Astrocyte of the spinal cord (primary cell): Measurements from ENCODE around the gene MYO3B.
"Not testable (repeated sequence)": the region's sequence is repeated elsewhere in the genome, so short reads cannot be mapped to it uniquely, and the experiment has no call there.

Experiments used
- DNase-seq: peaks from one replicate; pipeline ENCODE4 v3.0.0; 2011; ENCODE audit warnings: low read depth, low spot score
- H3K4me3 ChIP-seq: 2 replicates; pipeline ENCODE4 v1.5.1; 2011; ENCODE audit warnings: low read depth, mild to moderate bottlenecking, low read length, moderate library complexity
- CTCF ChIP-seq: IDR thresholded peaks from 2 replicates; pipeline ENCODE4 v1.5.1; 2012; ENCODE audit warnings: low read depth, mild to moderate bottlenecking, low read length, inconsistent platforms
- in situ Hi-C: cut with HindIII; loops from 2 replicates; pipeline ENCODE4 v1.10.0; 2017; ENCODE audit warnings: low sequenced_read_pairs

Gene MYO3B

GRCh38 chr2:170433448-170433847, 255.5 kb downstream of the MYO3B start:
- DNase-seq, result no peak
- no peak for TF ChIP-seq CTCF
- H3K4me3 ChIP-seq, result no peak overlapping the region
- in situ Hi-C loops, result no loop called here

GRCh38 chr2:170434396-170434795, 256.4 kb downstream of the MYO3B start:
- in situ Hi-C loops, DNase-seq, H3K4me3 ChIP-seq: not testable (repeated sequence)

- DNase-seq, result no peak
- H3K4me3 ChIP-seq, result no peak overlapping the region
- in situ Hi-C loops, result no loop called here
- TF ChIP-seq CTCF, result no peak
Measured at GRCh38 chr2:170434900-170435621, 257.1 kb downstream of the MYO3B start.

DNA sequence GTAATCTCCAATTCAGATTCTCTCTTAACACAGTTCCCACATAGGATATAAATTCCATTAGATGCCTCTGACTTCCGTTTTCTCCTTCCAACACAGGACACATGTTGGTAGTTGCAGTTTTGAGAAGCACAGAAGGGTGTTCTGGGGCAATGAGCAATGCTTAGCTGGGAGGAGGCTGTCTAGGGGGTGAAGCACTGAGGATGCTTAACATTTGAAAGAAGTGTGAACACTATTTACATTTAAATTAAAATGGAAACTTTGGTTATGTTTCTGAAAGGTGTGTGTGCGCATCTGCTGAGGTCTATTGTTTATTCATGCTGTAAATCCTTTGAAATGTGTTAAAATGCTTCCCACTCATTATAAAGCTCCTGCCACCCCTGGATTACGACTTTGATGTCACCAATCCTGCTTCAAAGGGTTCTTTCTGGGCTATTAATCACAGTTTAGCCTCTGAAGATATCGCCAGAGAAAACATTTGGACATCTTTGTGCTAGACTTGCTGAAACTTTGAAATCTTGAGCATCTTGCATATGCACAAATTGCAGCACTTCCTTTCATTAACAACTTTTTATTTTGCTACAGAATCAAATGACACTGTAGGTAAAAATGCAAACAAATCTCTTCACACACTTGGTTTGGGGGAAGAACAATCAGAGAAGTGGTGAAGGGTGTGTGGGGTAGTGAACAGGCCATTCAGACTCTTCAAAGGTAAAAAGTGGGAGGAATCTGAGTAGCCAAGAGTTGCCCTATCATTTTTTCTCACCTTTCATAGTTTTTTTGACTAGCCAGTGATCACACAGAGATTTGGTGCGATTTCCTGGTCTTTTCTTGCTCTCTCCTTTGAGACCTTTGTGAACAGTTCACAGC, 258.4 kb downstream of the MYO3B start:
- no peak overlapping the region for H3K4me3 ChIP-seq
- DNase-seq, result no peak
- in situ Hi-C loops, result no loop called here
- no peak for TF ChIP-seq CTCF

DNA sequence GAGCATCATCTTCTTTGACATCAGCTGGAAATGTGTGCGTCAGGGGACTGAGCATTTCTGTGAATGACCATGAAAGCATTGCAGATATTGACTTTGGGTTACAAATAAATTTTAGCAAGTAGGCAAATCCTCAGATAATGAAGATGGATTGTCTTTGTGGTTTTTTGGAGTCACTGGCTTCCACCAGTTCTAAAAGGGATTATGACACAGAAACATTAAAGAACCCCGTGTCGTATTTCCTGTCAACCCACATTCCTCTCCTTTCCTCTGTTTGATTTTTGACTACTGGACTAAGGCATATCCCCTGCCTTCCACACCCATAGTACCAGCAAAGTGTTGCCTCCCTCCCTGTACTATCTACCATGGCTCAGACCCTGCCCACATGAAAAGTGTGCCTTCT, 268.1 kb downstream of the MYO3B start:
- no peak for TF ChIP-seq CTCF
- no peak for DNase-seq
- in situ Hi-C loops, result no loop called here

DNA sequence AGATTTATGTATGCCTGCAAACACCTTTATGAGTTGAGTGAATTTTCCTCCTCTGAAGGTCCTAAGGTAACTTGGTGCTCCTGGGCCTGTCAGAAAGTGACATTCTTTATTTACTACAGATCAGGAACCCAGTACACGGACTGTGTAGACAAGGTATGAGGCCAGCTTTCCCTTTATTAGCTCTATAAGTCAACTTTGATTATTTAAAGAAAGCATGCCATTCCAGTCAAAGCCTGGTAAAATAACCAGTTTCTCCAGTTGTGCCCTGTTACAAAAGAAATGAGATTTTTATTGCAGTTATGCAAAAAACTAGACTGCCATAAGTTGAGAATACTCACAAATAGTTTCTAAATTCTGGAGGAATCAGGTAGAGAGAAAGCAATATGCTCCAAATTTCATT, 271.1 kb downstream of the MYO3B start:
- no peak for DNase-seq
- no peak for TF ChIP-seq CTCF
- H3K4me3 ChIP-seq, result no peak overlapping the region
- in situ Hi-C loops, result no loop called here

More for the DNA sequence above, 268.1 kb downstream of the MYO3B start:
- H3K4me3 ChIP-seq, result no peak overlapping the region
